ENCODE results near the gene FBXO33.

- TF ChIP-seq EZH2 (IDR thresholded peaks at IDR 0.05; ENCODE audit: insufficient read depth, poor library complexity, severe bottlenecking) (no peak), EZH2phosphoT487 (IDR thresholded peaks at IDR 0.05; ENCODE audit: insufficient read depth, low read depth) (no peak)
Observed at GRCh38 chr14:39370415-39370814, 61.8 kb downstream of the FBXO33 start.

Data from GM23248 (cell line).